K562 (cell line): ENCODE data around the gene CNNM3. TPM values are rescaled to one million over a fixed set of nuclear protein-coding genes. Genes with fewer than 3 reads are reported as not detected.

ENCODE experiments used
- ATAC-seq: fragments of 200-7000 bp; cut with Tn5 transposase; 3 replicates; pipeline ENCODE4 v1.9.1; 2020; ENCODE audit warnings: moderate library complexity
- BruUV-seq: library from RNA; stranded (reverse); fragments of 400-500 nt; replicated peaks from 2 replicates; lab custom pipeline; 2021; lab: Mats Ljungman, UMichigan
- CTCF ChIA-PET: fragments of 300-600 bp; formaldehyde crosslinking; extraction: SDS; loops from one replicate; lab custom pipeline; 2021; ENCODE audit warnings: low intra/inter-chr PET ratio; lab: Yijun Ruan, JAX
- POLR2A ChIA-PET: fragments of 300-600, 350-650 bp; sonication (Branson Sonifier 250); formaldehyde crosslinking; extraction: SDS; loops from one replicate; lab custom pipeline; 2021; ENCODE audit warnings: antibody characterized with exemption, inconsistent platforms; lab: Yijun Ruan, JAX
- DNase-seq, 4 experiments: peaks; one replicate each; pipeline versions ENCODE4 v3.0.0 to v3.0.0-alpha.2; 2011 to 2018; ENCODE audit warnings: low spot score in 3 of 4, mixed read lengths in 3 of 4; ENCODE audit errors: extremely low read depth in 1 of 4
- FAIRE-seq: peaks from 2 replicates; lab custom pipeline; 2011; peaks lifted over from hg19 to GRCh38; lab: Jason Lieb, UNC
- H2AFZ ChIP-seq: 2 replicates; pipeline ENCODE4 v1.6.0; 2011; ENCODE audit warnings: low read depth, low read length, control low read depth, inconsistent platforms
- H3K27ac ChIP-seq: fragments of 200-600 bp; 3 replicates; pipeline ENCODE4 v1.8.0; 2011; ENCODE audit warnings: low read depth, mild to moderate bottlenecking, control low read depth, inconsistent platforms, low read length, moderate library complexity, mixed read lengths; ENCODE audit errors: extremely low read depth
- H3K27me3 ChIP-seq, 2 experiments: fragments of 300-600 bp in 1 of 2; 2 replicates in 1 of 2; 3 replicates in 1 of 2; pipeline versions ENCODE4 v1.6.0 to v1.8.0; 2011; ENCODE audit warnings: inconsistent platforms in 2 of 2, low read length in 2 of 2, mild to moderate bottlenecking in 1 of 2, mixed read lengths in 1 of 2, moderate library complexity in 1 of 2; ENCODE audit not compliant: control insufficient read depth in 2 of 2, insufficient read depth in 2 of 2
- H3K36me3 ChIP-seq: fragments of 300-600 bp; 3 replicates; pipeline ENCODE4 v1.8.0; 2011; ENCODE audit warnings: mild to moderate bottlenecking, low read length, inconsistent platforms; ENCODE audit not compliant: control insufficient read depth, insufficient read depth
- H3K4me1 ChIP-seq, 2 experiments: fragments of 200-600 bp in 1 of 2; replicated peaks in 1 of 2; 2 replicates in 1 of 2; 3 replicates in 1 of 2; pipeline versions ENCODE4 v1.5.1 to v1.8.0; 2011; ENCODE audit warnings: inconsistent platforms in 2 of 2, low read length in 2 of 2, mild to moderate bottlenecking in 1 of 2, mixed read lengths in 1 of 2, moderate library complexity in 1 of 2; ENCODE audit not compliant: control insufficient read depth in 2 of 2, insufficient read depth in 2 of 2
- H3K4me2 ChIP-seq: 2 replicates; pipeline ENCODE4 v1.6.1; 2011; ENCODE audit warnings: low read length, control low read depth, inconsistent platforms, mixed read lengths; ENCODE audit not compliant: insufficient read depth
- H3K4me3 ChIP-seq: fragments of 200-600 bp; sonication (generic), shearing (Covaris generic); 2 replicates; pipeline ENCODE4 v1.5.1; 2016; ENCODE audit warnings: control low read depth, inconsistent platforms
- H3K79me2 ChIP-seq: fragments of 200-600 bp; 3 replicates; pipeline ENCODE4 v1.8.0; 2011; ENCODE audit warnings: low read length, inconsistent platforms; ENCODE audit not compliant: control insufficient read depth, insufficient read depth
- H3K9ac ChIP-seq, 2 experiments: 2 replicates each; pipeline versions ENCODE4 v1.6.0 to v1.6.1; 2011; ENCODE audit warnings: low read depth in 2 of 2, low read length in 2 of 2, control low read depth in 1 of 2, inconsistent platforms in 1 of 2, mild to moderate bottlenecking in 1 of 2, mixed read lengths in 1 of 2; ENCODE audit not compliant: insufficient read depth in 1 of 2
- H3K9me1 ChIP-seq: one replicate; pipeline ENCODE4 v1.6.0; 2011; ENCODE audit warnings: inconsistent platforms, mild to moderate bottlenecking, low read length, moderate library complexity; ENCODE audit not compliant: control insufficient read depth, insufficient read depth
- H3K9me3 ChIP-seq: replicated peaks from 2 replicates; pipeline ENCODE4 v1.5.1; 2011; ENCODE audit warnings: low read depth, low read length, inconsistent platforms; ENCODE audit not compliant: control insufficient read depth, insufficient read depth
- H4K20me1 ChIP-seq: replicated peaks from 2 replicates; pipeline ENCODE4 v1.6.1; 2011; ENCODE audit warnings: low read length, inconsistent platforms, mixed read lengths; ENCODE audit not compliant: control insufficient read depth, insufficient read depth
- CUX1 ChIP-seq: fragments of 200-800 bp; sonication (Bioruptor generic); IDR thresholded peaks from 2 replicates; pipeline ENCODE4 v1.6.1; 2016; ENCODE audit warnings: missing genetic modification characterization, missing compliant biosample characterization
- DACH1 ChIP-seq: fragments of 450-650 bp; IDR thresholded peaks from 2 replicates; pipeline ENCODE4 v1.6.1; 2018; ENCODE audit not compliant: partially characterized antibody
- ELK3 ChIP-seq: fragments of 450-650 bp; formaldehyde crosslinking; IDR thresholded peaks from 2 replicates; pipeline ENCODE4 v1.4.0; 2020; ENCODE audit warnings: mild to moderate bottlenecking
- FOS ChIP-seq: IDR thresholded peaks from 3 replicates; pipeline ENCODE4 v1.6.1; 2011; ENCODE audit not compliant: insufficient read length; ENCODE audit errors: extremely low read depth
- MXI1 ChIP-seq: IDR thresholded peaks from 2 replicates; pipeline ENCODE4 v1.6.1; 2011; ENCODE audit warnings: low read depth, mild to moderate bottlenecking, improper control_type of control experiment, low read length
- MYC ChIP-seq, 2 experiments: fragments of 250-450 bp in 1 of 2; sonication (Bioruptor Pico) in 1 of 2; IDR thresholded peaks; 2 replicates each; pipeline versions ENCODE4 v1.5.1 to v1.6.1; 2012 to 2021; ENCODE audit warnings: low read depth in 2 of 2, borderline replicate concordance in 1 of 2, improper control_type of control experiment in 1 of 2, low read length in 1 of 2, mild to moderate bottlenecking in 1 of 2, moderate library complexity in 1 of 2
- NFE2 ChIP-seq: IDR thresholded peaks from 2 replicates; pipeline ENCODE4 v1.6.1; 2014; ENCODE audit warnings: antibody characterized with exemption, low read depth
- POLR2G ChIP-seq: fragments of 200-400 bp; formaldehyde crosslinking; IDR thresholded peaks from 2 replicates; pipeline ENCODE4 v1.6.1; 2017; ENCODE audit warnings: low read depth, mild to moderate bottlenecking, antibody characterized with exemption, low read length, moderate library complexity
- RBM14 ChIP-seq: fragments of 200-400 bp; formaldehyde crosslinking; IDR thresholded peaks from 2 replicates; pipeline ENCODE4 v1.6.1; 2018; ENCODE audit warnings: low read depth, mild to moderate bottlenecking, low read length, moderate library complexity, borderline replicate concordance; ENCODE audit not compliant: insufficient read depth
- SAP30 ChIP-seq: fragments of 200-600 bp; sonication (generic); IDR thresholded peaks from 2 replicates; pipeline ENCODE4 v1.6.1; 2012; ENCODE audit warnings: borderline replicate concordance, low read depth, mild to moderate bottlenecking, moderate library complexity, low read length, control low read depth, inconsistent platforms; ENCODE audit not compliant: insufficient read depth, poor library complexity, severe bottlenecking
- ZKSCAN3 ChIP-seq: fragments of 250-450 bp; sonication (Bioruptor Pico); IDR thresholded peaks from 2 replicates; pipeline ENCODE4 v1.4.0; 2020
- ZNF431 ChIP-seq: sonication (generic); formaldehyde crosslinking; IDR thresholded peaks from 2 replicates; pipeline ENCODE4 v1.8.0; 2022; ENCODE audit warnings: mild to moderate bottlenecking, missing genetic modification reagents
- ZNF79 ChIP-seq: fragments of 250-450 bp; sonication (Bioruptor Pico); IDR thresholded peaks from 2 replicates; pipeline ENCODE4 v1.4.0; 2020; ENCODE audit warnings: low read depth, mild to moderate bottlenecking, moderate library complexity
- WGBS: fragments of 100-300 bp; shearing (Covaris generic); methylation state at CpG from one replicate; pipeline ENCODE4 v1.1.6; 2016; ENCODE audit warnings: low coverage, mixed read lengths; ENCODE audit not compliant: insufficient coverage; ENCODE audit errors: missing lambda C conversion rate; 5-methylcytosine and 5-hydroxymethylcytosine counted together
- in situ Hi-C: fragments of 300-500 bp; cut with MboI; formaldehyde crosslinking; loops from 4 replicates; pipeline ENCODE4 v1.15.0; 2018; ENCODE audit warnings: inconsistent platforms, mixed read lengths
- intact Hi-C: fragments of 100-400 bp; cut with micrococcal nuclease; formaldehyde crosslinking; loops from 2 replicates; pipeline ENCODE4 v1.14.2; 2022
- polyA plus RNA-seq, 8 experiments: library from polyadenylated mRNA; depleted of rRNA in 4 of 8; stranded (reverse) in 5 of 8; unstranded in 3 of 8; fragments of >200 nt; fragmentation: Nextera tagmentation in 2 of 8; fragmentation: Illumina TruSeq in 1 of 8; extraction: Ambion mirVana in 2 of 8; extraction: Trizol in 1 of 8; gene quantifications; 2 replicates each; pipeline versions ENCODE4 v1.2.1 to v1.2.3, GENCODE V29; 2011 to 2014; ENCODE audit warnings: inconsistent platforms in 1 of 8, missing spikeins in 1 of 8
- total RNA-seq, 7 experiments: library from RNA; depleted of rRNA in 6 of 7; stranded (reverse); fragments of >200 nt in 6 of 7; fragmentation: Illumina TruSeq in 2 of 7; extraction: Trizol in 2 of 7; gene quantifications; 2 replicates each; pipeline versions ENCODE4 v1.2.1 to v1.2.3, GENCODE V29; 2011 to 2021; ENCODE audit warnings: low replicate concordance in 1 of 7

The CNNM3 gene
- total and polyA plus RNA-seq, 9 of the 15 experiments (the other 6 are each of a cell fraction or from before 2014, with no cell fraction given): 1.4 to 16.9 (median 6.5) TPM

- H3K79me2 ChIP-seq: peaks cover 70% of the 10 kb centered on the region
- H4K20me1 ChIP-seq: peaks cover 16% of the 10 kb centered on the region; the same call in 1 of the 2 replicates
- peaks cover 46 to 89% of the 10 kb centered on the region in 2 experiments for H3K4me1 ChIP-seq
- H3K4me3 ChIP-seq: peak overlapping the region; percentile 97
- in situ Hi-C loops (loop anchor here (25.0 kb wide), 1 partner anchor 242 kb away; the partner anchor contains the start of gene ANKRD36), intact Hi-C loops (loop anchor here (5.0 kb wide), 1 partner anchor 82 kb away; no protein-coding TSS in a partner anchor)
- peak overlapping the region; percentile 93 for H3K4me2 ChIP-seq
- FAIRE-seq (peak; percentile 89), ATAC-seq (peak; percentile 13; the same call in 2 of the 3 replicates), DNase-seq (peak in 3 of 4 experiments; percentile 38 to 71 (median 45))
- ChIA-PET POLR2A (interaction anchor here (0.6 to 6.2 kb wide), 13 partner anchors 9 to 228 kb away, joined by 3 to 67 read pairs (median 4); partner anchors contain the start of gene ANKRD39), CTCF (interaction anchor here (1.5 kb wide), 1 partner anchor 90 kb away, joined by 5 read pairs; no protein-coding TSS in a partner anchor)
- BruUV-seq: TSS peak; percentile 75
- peak overlapping the region; percentile 90 to 100 for H3K9ac ChIP-seq
- H3K36me3 ChIP-seq: peaks cover 29% of the 10 kb centered on the region
- WGBS: 0% methylated on average over 11 of the region's 13 CpGs
- H3K9me3 ChIP-seq: no peaks in the 10 kb centered on the region
- H2AFZ ChIP-seq: peak overlapping the region; percentile 71
- peaks cover 12% of the 10 kb centered on the region for H3K9me1 ChIP-seq
- no peaks in the 10 kb centered on the region for H3K27me3 ChIP-seq
- H3K27ac ChIP-seq: peak overlapping the region; percentile 95
- no peak for TF ChIP-seq FOS
- TF ChIP-seq RBM14: no peak
- no peak for TF ChIP-seq ELK3
- TF ChIP-seq SAP30: peak; percentile 73
- no peak for TF ChIP-seq ZKSCAN3 (CRISPR knock-in tag)
- TF ChIP-seq MYC (IDR thresholded peaks at IDR 0.05; ENCODE audit: low read depth, low read length): peak; percentile 43; the same call in 1 of the 2 replicates
- TF ChIP-seq MYC (CRISPR knock-in tag; IDR thresholded peaks at IDR 0.05; ENCODE audit: borderline replicate concordance, low read depth): 0 out of 2 replicates have a peak, but pooled peaks have one; percentile 33
- TF ChIP-seq DACH1: peak; percentile 41
- TF ChIP-seq POLR2G: no peak
- TF ChIP-seq MXI1: peak; percentile 68; the same call in 1 of the 2 replicates
- TF ChIP-seq ZNF431: no peak
- no peak for TF ChIP-seq ZNF79 (CRISPR knock-in tag)
- TF ChIP-seq NFE2: peak; percentile 60
- TF ChIP-seq CUX1 (CRISPR knock-in tag): no peak
Observed at GRCh38 chr2:96870626-96871255, 54.7 kb downstream of the CNNM3 start.
